SIG-M5 treated with dmso at 0.1 percent for 504 hours (cell line): ENCODE measurements around the gene DPYSL4.

ENCODE experiments used
- DNase-seq: peaks from one replicate; lab custom pipeline; 2025; ENCODE audit not compliant: unreplicated experiment; lab: John Stamatoyannopoulos, UW

The DPYSL4 gene

DNA sequence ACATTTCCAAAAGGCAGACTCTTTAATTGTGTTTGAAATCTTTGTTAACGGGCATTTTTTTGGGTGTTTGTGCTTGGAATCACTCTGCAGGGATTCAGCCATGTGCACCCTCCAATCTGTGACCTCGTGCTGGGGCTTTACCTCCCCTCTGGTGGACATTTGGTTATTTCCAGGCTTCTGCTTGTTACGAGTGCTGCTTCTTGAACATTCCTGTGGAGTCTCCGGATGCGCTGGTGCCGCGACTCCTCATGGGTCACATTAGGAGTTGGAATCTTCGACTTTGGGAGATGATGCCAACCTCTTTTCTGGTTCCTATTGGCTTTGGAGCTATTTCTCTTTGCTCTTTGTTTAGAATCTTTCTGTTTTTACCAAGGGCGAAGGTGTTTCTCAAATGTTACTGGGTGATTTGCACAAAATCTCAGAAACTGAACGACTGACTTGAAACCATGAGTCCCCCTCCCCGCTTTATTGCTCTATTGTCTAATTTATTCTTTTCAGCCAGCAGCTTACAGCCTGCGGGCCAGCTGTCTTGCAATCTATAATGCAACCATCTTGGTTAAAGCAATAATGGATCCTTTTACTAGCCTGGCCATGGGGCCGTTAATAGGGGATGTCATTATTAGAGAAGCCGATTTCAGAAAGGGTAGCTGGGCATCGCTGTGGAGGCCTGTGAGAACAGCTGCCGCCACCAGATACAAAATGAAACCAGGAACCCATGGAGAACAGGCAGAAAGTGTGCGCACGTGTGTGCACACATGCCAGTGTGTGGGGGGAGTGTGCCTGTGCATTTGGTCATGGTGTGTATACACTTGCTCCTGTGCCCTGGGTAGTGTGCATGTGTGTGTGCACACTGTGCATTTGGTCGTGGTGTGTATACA lies 9.9 kb upstream of the DPYSL4 start:
- DNase-seq, result no peak

DNA sequence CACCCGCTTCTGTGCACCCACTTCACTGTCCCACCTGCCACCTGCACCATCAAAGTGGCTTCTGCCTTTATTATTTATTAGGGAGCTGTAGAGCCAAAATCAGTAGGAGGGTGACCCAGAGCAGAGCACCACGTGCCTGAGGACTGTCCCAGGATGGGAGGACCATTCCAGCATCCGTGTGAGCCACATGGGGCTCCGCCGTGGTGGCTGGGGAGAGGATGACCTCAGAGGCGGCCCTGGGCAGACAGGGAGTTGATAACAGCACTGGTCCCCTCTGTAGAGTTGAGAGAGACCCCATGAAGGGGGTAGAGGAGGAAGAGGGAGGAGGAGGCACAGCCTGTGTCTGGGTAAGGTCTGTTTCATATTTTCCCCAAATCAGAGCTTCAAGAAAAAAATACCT lies 8.7 kb upstream of the DPYSL4 start:
- DNase-seq, result no peak

DNA sequence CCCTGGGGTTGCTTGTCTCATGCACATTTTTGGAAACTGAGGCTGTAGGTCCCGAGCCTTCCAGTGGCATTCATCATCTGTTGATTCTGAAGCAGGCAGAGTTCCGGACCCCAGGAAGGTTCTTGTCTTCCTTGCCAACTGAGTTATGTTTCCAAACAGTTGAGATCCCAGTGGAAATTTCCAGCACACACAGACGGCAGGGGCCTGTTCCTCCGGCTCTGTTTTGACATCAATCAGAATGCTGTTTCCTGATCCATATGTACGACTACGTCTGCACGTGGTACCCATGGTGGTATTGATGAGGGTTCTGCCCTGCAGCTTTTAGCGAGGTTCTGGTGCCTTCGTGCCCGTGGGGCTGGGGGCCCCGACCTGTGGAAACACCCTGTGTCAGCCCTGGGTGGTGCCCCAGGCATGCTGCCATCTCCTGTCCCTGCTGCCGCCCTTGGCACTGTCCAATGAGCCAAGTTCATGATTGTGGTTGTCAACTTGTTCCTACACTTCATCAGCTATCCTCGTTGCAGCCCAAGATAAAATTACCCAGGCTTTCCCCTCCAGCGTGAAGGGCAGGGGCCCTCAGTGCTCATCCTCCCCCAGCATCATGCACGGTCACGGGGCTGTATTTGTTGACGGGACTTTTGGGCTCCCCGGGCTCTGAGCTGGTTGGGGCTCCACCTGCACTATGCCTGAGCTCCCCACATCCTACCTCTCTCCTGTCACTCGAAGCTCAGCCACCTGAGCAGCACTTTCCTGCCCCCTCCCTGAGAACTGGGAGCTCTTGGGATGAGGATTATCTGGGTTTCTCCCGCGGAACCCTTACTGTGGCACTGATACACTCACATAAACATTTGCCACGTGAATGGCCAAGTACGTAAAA lies 7.8 kb upstream of the DPYSL4 start:
- no peak for DNase-seq

DNA sequence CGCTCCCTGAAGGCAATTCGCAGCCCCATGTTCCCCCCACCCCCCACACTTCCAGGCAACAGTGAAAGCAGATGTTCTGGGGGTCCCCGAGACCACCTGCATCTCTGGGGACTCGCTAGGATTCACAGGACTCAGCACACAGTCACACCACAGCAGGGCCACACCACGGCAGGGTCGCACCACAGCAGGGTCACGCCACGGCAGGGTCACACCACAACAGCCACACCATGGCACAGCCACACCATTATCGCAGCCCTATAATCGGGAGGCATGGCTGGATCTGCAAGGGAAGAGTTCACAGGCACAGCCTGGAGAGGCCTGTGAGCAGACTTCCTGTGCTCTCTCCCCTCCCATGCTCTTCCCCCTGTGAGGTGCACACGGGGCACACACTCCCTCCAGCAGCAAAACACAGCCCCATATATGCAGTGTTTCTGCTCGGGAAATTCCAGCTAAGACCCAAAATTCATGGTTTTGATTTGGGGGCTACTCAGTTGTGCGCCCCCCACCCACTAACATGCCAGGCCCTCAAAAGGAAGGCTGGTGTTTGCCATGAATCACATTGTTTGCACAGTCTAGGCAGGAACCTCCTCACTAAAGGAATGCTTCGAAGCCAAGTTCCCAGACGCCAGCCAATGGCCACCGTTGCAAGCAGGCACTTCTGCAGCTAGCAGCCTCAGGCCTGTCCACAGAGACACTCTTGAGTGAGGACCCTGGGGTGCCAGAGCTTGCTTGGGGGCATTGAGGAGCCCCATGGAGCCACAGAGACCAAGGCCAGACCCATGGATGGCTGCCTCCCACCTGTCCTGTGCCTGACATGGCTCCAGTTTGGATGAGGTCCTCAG lies 7.0 kb upstream of the DPYSL4 start:
- DNase-seq, result no peak

DNA sequence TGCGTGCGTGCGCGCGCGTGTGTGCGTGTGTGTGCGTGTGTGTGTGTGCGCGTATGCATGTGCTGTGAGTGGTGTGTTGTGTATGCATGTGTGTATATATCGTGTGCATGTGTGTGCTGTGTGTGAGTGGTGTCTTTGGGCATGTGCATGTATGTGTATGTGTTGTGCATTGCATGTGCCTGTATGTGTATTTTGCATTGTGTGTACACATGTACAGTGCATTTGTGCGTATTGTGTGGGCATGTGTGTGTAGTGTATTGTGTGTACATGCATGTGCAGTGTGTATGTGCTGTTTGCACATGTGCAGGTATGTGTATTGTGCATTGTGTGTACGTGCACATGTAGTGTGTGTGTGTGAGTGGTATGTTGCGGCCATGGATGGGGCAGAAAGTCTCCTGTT lies 6.0 kb upstream of the DPYSL4 start:
- no peak for DNase-seq

DNA sequence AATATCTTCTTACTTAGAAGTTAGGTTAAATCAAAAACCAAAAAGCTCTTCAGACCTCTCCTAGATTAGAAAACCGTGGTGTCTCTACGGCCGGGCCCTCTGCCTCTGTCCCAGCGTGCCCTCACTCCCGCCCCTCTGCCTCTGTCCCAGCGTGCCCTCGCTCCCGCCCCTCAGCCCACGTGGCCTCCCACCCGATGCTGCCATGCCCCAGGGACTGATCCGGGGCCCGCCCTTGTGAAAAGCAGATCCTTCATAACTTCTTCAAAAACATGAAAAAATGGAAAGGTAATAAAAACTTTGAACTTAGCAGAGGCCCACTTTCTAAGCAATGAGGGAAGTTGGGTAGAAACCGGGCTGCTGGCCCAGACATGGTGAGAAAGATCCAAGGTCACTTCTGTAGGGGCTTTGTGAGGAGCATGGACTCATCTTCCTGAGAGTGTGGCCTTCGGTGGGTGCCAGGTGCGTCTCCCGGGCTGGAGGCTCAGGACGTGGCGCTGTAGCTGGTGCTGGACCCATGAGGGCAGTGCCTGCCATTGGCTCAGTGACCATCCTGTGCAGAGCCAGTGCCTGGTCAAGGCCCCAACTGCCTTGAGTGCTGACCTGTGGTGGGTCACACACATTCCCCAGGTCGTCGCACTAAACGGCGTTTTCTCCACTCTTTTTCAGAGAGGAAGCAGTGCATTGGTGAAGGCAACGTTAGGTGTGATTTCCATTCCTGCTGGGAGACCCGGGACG lies 4.9 kb upstream of the DPYSL4 start:
- no peak for DNase-seq

DNA sequence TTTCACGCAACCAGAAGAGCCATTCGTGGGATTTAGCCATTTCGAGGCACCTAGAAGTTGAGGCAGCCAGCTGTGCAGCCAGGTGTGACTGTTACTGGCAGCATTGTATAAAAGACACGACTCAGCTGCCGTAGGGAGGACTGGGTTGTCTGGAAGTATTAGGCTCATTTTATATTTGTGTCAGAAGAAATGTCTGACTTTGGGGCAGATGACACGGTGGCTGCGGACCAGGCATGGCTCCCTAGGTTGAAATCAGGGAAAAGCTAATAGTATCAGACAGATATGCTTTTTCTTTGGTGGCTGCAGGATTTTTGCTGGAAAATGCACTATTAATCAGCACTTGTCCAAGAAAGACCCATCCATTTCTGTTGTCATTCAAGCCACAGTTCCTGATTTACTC lies 4.2 kb upstream of the DPYSL4 start:
- no peak for DNase-seq

DNA sequence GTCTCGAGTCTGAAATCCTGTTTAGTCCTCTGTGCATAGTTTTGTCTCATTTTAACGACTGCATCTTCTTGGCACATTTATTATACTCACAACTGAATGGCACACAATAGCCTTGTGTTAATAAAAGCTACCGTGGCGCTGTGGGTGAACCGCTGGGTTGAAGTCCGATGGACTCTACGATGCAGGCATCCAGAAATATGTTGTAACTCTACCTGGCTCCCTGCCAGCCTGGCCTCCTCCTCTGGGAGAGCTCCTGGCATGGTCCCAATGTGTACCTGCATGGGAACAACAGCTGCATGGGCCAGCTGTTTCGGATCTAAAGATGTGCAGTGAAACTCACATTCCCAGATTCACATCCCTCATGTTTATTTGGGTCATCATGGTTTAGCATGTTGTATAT lies 3.7 kb upstream of the DPYSL4 start:
- no peak for DNase-seq

DNA sequence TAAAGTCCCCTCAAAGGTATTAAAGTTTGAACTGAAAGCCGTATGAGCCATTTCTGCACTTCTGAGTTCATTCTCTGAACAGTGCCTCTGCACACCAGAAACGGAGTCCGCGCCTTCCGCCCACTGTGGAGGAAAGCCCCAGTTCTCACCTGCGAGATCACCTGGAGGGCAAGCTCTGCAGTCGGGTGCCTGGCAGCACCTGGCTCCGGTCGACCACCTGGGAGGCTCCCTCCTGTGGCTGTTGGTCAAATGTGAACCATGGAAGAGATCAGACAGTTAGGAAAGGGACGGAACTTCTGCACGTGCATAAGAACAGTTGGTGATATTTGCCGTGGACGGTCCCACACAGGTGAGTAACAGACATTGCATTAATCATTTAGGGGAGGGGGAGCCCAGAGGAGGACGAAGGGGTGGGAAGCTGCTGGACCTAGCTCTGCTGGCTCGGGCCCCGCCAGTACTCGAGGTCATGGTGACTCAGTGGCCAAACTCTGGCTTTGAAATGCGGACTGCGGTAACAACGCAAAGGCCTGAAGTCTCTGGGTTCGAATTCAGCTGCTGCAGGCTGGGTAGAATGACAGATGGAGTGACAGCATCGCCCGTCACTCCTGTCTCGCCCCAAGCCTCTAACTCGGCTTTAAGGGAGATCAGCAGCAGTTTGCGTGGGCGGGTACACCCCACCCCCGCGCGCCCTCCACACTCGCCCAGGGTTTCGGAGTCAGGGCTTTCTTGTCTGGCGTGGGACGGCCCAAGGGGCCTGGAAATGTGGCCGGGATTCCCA lies 1.7 kb upstream of the DPYSL4 start:
- no peak for DNase-seq

DNA sequence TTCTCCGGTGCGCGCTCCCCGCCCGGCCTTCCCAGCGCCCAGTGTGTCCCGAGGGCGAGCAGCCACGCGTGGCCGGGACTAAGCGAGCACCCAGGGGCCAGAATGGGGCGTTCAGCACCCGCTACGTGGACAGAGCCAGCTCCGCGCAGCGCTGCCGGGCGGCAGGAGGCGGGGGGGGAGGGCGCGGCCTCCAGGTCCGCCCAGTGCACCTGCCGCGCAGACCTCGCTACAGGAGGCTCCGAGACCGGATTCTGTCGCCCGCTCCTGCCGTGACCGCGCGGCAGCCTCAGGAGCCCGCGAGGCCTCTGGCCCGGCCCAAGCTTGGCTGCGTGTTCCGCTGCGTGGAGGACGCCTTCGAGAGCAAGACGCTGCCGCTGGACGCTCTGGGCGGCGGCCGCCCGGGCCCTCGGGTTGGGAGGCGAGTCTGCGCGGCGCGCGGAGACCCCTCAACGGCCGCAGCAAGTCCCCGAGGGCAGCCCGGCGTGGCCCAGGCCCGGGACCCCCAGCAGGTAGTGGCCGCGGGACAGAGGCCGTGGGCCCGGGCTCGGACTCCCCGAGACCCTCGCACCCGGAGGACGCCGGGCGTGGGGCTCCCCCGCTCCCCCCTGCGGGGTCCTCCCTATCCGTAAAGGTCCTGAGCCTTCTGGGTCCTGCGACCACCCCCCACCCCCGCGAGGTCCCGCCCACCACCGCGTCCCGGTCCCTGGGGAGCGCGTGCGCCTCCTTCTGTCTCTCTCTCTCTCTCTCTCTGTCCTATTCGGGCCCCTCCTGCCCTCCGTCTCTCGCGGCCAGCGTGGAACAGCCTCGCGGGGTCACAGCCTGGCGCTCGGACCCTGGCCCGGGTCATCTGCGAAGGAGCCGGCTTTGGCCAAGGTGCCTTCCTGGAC lies 904 bp upstream of the DPYSL4 start:
- no peak for DNase-seq

DNA sequence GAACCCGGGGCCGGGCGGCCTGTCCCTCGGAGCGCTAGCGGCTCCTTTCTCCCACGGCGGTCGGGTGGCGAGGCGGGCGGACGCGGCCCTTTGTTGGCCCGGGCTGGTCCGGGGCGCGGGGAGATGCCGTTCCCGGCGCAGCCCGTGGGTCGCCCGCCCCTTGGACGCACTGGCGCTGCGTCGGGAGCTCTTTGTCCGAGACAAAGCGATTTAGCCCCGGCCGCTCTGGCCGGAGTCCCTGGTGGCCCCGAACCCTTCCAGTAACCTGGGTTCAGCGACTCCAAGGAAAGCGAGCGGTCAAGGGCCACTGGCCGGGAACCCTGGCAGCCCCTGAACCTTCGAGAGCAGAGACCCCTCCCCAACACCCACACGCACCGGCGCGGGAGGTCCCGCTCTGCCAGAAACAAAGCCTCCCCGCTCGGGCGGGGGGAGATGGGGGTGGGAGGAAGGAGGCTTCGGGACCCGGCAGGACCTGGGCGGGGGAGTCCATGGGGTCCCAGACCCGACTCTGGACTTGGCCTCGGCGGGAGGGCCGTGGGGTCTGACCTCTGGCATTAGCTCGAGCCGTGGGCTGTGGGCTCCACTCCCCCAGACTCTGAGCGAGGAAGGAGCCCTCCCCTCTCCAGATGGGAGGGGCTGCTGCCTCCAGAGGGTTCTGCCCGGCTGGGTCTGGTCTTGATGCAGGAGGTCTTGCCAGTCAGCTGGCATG lies 836 bp downstream of the DPYSL4 start:
- no peak for DNase-seq

DNA sequence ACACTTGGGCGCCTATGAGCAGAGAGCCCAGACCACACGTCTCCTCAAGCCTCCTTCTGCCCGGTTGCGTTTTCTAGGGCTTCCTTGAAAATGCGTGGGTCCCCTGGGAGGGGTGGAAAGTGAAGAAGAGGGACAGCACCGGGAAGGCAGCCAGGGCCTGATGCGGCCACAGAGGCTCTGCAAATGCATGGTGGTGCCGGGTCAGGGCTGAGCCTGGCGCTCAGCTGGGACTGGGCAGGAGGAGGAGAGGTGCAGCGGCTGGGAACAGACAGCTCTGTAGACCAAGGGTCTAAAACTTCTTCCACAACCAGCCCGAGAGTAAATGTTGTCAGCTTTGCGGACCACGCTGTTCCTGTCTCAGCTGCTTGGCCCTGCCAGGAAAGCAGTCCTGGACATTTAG lies 1.6 kb downstream of the DPYSL4 start:
- DNase-seq, result no peak

DNA sequence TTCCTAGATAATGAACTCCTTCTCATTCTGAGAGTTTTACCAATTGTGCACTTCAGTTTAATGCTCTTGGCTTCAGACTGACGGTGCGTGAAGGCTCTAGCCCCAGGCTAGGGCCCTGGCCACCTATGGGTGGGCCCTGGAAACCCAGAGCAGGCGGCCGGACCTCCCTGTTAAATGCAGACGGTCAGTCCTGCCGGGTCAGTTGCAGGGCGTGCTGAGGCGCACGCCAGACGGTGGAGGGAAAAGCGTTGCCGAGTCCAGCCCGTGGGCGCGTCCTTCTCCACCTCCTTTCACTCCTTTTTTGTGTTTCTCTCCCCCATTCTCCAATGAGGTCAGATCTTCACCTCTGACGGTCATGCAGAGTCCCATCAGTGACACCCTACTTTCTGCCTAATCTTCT lies 2.3 kb downstream of the DPYSL4 start:
- no peak for DNase-seq

DNA sequence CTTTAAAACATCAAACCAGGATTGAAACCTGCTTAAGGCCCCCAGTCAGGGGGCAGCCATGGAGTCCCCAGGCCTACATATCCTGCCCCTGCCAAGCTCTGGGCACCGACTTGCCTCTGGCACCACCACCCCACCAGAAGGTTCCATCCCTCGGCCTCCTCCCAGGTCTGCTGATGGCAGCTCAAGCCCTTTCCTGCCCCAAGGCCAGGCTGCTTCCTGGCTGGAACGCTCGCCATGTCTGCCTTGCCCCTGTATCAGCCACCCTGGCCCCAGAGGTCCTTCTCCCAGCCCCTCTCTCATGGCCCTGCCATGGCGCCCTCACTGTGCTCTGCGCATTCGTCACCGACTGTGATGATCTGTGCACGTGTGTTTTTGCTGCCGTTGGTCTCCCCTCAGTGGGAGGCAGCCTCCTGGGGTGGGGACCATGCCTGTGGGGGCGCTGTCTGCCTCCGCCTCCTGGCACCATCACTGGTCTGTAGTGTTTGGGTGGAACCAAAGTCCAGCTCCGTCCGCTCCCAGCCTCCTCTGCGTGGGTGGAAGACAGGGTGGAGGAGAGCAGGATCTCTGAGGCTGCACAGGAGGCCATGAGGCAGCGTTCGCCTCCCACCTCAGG lies 3.2 kb downstream of the DPYSL4 start:
- no peak for DNase-seq

DNA sequence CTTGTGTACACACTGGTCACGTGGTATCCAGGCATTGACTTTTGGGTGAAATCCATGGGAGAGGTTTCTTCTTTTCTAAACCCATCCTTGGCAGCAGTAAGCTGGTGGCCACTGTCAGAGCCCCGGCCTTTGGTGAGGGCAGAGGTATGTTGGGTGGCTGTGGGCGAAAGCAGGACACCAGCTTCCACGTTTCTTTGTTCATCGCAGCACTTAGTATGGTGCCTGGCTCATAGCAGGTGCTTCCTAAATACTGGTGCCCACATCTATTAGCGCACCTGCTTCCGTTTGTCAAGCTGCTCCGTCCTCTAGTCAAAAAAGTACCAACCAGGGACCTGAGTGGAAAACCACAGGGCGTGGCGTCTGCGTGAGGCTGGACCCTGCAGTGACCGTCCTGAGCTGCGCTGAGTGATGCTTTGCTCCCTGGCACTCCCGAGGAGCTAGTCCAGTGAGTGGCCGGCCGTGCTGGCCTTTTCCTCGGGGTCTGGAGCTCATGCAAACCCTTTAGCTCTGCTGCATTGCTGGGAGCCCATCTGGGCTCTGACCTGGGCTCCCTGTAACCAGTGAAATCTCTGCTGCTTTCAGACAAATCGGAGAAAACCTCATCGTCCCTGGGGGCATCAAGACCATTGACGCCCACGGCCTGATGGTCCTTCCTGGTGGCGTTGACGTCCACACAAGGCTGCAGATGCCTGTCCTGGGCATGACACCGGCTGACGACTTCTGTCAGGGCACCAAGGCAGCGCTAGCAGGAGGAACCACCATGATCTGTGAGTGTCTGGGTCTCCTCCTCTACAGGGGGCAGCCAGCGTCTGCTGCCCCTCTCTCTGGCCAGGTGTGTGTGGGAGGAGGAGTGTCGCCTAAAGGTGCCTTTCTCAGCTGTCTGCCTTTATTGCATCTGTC lies 5.6 kb downstream of the DPYSL4 start:
- no peak for DNase-seq

DNA sequence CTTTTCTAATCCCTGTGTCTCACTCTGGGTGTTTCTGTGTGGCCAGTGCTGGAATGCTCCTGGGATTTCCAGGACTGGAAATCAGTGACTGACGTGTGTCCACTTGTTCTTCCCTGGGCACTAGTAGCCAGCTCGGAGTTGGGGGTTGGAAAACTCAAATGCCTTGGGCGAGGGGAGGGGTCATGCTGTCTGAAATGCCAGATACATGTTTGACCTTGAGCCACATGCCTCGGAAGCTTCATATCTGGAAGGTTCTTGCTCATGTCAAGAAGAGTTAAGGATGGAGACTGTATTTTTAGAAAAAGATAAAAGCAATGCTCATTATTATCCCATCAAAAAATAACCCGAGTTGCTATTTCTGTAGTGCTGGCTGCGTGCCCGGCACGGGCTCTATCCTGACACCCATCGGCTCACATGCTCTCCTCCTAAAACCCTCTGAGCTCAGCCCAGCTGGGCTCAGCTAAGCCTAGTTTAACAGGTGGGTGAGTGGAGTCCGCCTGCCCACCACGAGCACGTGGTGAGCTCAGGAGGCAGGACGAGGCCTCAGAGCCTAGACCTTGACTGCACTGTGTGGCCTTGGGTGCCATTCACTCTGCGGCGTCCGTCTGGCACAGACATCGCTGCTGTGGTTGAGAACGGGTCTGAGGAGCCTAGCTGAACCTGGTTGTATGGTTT lies 6.4 kb downstream of the DPYSL4 start:
- DNase-seq, result no peak
